ENCODE measurements around the gene NSUN6. TPM values are rescaled to one million over a fixed set of nuclear protein-coding genes. Genes with fewer than 3 reads are reported as not detected.

Gene NSUN6, protein sequence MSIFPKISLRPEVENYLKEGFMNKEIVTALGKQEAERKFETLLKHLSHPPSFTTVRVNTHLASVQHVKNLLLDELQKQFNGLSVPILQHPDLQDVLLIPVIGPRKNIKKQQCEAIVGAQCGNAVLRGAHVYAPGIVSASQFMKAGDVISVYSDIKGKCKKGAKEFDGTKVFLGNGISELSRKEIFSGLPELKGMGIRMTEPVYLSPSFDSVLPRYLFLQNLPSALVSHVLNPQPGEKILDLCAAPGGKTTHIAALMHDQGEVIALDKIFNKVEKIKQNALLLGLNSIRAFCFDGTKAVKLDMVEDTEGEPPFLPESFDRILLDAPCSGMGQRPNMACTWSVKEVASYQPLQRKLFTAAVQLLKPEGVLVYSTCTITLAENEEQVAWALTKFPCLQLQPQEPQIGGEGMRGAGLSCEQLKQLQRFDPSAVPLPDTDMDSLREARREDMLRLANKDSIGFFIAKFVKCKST
- polyA plus RNA-seq: 1 to 10 TPM; 3.8 to 5.6 TPM

DNA sequence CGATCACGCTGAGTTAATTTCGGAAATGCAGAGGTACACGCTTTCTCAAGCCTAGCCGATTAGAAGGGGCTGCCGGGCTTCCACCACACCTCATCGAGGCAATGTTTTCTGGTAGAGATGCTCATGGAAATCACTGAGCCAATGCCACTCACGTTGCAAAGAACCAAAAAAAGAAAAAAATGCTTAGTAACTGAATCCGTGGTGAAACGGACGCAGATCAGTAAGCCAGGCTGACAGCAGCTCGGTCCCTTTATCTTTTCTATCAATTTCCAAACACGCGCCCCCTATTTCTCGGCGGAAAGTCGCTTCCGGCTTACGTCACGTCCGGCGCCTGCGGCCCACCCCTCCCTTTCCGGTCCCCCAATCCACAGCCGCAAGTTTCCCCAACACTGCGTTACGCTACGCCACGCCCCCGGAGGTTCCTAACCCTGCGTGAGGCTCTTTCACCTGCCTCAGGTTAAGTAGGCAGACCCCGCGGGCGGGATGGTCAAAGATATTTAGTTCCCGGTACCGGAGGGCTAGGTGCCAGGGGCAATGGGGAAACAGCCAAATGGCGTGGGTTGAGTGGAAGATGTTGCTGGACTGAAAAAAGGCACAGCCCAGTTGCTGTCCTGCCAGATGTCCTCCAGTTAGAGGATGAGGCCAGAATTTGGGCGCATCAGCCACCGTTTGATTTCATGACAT, at the start of gene NSUN6:
TSS of gene NSUN6 (minus strand) at position 264 of the 684 bp plus-strand sequence. CDS start 384 bp downstream, outside the sequence.
- H3K4me3 ChIP-seq (ENCODE audit: low read depth in 1 of 2, low read length in 2 of 2): peak within 1 kb of the TSS; percentile 73 to 96
- no peaks in the 10 kb centered on the region for H3K9me3 ChIP-seq (ENCODE audit: control insufficient read depth in 2 of 2, insufficient read depth in 1 of 2, low read depth in 1 of 2, low read length in 1 of 2)
- H3K36me3 ChIP-seq (ENCODE audit: control insufficient read depth in 2 of 2, insufficient read depth in 2 of 2, low read length in 1 of 2): no peaks in the 10 kb centered on the region
- H3K4me1 ChIP-seq (ENCODE audit: control insufficient read depth in 2 of 2, insufficient read depth in 2 of 2, low read length in 1 of 2): peaks cover 0 to 2% of the 10 kb centered on the region in 2 donors
- no peaks in the 10 kb centered on the region for H3K27me3 ChIP-seq (ENCODE audit: control insufficient read depth in 1 of 2, insufficient read depth in 2 of 2, low read length in 2 of 2)
- WGBS, 2 donors: 1% methylated on average over 39 of the region's 39 CpGs
- H3K27ac ChIP-seq (ENCODE audit: low read depth in 2 of 2, low read length in 1 of 2): peak within 1 kb of the TSS; percentile 95

DNA sequence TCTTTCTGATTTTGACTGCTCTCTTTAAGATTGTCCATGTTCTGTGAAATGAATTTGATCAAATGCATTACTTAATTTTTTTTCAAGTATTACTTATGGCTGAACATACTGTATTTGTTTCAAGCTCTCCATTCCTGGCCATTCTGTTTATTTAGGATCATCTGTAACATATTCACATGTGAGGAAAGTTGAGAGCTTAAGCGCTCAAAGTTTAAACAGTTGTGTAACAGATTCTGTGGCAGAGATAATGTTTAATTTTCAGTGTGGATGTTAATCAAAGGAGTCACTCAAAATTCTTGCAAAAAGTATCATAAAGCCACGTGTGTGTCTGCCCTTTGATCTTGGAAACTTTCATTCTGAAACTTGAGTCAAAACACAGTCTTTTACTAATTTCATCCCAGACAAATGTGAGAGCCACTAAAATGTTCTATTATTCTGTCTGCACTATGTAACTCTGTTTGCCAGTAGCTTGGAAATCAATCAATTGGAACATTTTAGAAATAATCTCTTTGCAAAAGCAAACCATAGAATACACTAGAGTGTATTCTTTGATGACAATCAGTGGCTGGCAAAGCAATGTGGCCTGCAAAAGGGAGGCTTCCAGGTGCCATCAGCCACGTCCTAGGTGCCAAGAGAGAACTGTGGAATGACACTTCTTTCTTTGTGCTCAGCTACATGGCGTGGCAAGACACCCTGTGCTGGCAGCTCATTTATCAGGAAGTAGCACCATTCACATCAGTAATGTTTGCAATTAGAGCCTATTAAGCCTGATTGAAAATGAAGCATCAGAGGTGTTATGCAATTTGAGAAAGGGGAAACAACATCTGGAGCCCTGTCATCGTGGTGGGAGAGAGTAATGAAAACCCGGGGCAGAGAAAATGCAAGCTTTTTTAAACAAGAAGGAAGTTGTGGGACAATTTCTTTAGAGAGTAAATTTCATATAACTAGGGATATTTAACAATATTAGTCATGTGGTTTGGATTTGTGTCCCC, 48.8 kb upstream of the NSUN6 start:
- Histone ChIP-seq H3K27ac (ENCODE audit: low read depth in 2 of 2, low read length in 1 of 2) (no peak overlapping the region), H3K36me3 (ENCODE audit: control insufficient read depth in 2 of 2, insufficient read depth in 2 of 2, low read length in 1 of 2) (no peaks in the 10 kb centered on the region), H3K4me3 (ENCODE audit: low read depth in 1 of 2, low read length in 2 of 2) (no peak overlapping the region), H3K4me1 (ENCODE audit: control insufficient read depth in 2 of 2, insufficient read depth in 2 of 2, low read length in 1 of 2) (no peaks in the 10 kb centered on the region), H3K9me3 (ENCODE audit: control insufficient read depth in 2 of 2, insufficient read depth in 1 of 2, low read depth in 1 of 2, low read length in 1 of 2) (no peaks in the 10 kb centered on the region), H3K27me3 (ENCODE audit: control insufficient read depth in 1 of 2, insufficient read depth in 2 of 2, low read length in 2 of 2) (no peaks in the 10 kb centered on the region)
- 32 to 37% methylated on average over 6 of the region's 6 CpGs for WGBS, 2 donors

DNA sequence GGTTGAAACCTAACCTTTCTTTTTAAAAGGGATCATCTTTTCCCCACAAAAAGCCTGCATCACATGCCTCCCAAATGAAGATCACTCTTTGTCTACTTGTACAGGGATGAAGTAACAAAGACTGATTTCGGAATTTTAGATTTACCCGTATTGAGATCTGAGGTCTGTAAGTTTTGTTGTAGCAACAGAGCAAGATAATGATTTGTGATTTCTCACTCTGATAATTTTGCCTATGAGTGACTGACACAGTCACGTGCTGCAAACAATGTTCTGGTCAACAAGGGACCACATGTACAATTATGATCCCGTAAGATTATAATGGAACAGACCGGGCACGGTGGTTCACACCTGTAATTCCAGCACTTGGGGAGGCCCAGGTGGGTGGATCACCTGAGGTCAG, 39.2 kb upstream of the NSUN6 start:
- WGBS, 2 donors: 87 to 88% methylated on average over 6 of the region's 6 CpGs
- no peaks in the 10 kb centered on the region for H3K9me3 ChIP-seq (ENCODE audit: control insufficient read depth in 2 of 2, insufficient read depth in 1 of 2, low read depth in 1 of 2, low read length in 1 of 2)
- H3K4me1 ChIP-seq (ENCODE audit: control insufficient read depth in 2 of 2, insufficient read depth in 2 of 2, low read length in 1 of 2): no peaks in the 10 kb centered on the region
- H3K4me3 ChIP-seq (ENCODE audit: low read depth in 1 of 2, low read length in 2 of 2): no peak overlapping the region
- H3K27me3 ChIP-seq (ENCODE audit: control insufficient read depth in 1 of 2, insufficient read depth in 2 of 2, low read length in 2 of 2): no peaks in the 10 kb centered on the region
- no peaks in the 10 kb centered on the region for H3K36me3 ChIP-seq (ENCODE audit: control insufficient read depth in 2 of 2, insufficient read depth in 2 of 2, low read length in 1 of 2)
- no peak overlapping the region for H3K27ac ChIP-seq (ENCODE audit: low read depth in 2 of 2, low read length in 1 of 2)

DNA sequence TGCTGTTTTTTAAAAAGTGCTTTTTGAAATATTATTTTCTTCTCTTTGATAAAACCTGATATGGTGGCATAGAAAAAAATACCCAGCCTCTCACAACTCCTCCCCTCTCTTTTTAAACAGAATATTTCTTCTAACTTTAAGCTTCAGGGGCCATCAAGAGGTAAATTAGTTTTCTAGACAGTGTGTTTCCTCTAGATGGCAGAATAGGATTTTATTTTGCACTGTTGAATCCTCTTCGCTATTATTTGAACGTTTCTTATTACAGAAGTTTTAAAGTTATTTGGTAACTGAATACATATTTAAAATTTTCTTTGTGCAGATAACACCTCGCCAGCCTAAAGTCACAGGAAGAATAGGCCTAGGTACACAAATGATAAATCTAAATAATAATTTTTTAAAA, 38.1 kb upstream of the NSUN6 start:
- no peak overlapping the region for H3K27ac ChIP-seq (ENCODE audit: low read depth in 2 of 2, low read length in 1 of 2)
- WGBS, 2 donors: 14% methylated on average over 3 of the region's 3 CpGs
- H3K36me3 ChIP-seq (ENCODE audit: control insufficient read depth in 2 of 2, insufficient read depth in 2 of 2, low read length in 1 of 2): no peaks in the 10 kb centered on the region

DNA sequence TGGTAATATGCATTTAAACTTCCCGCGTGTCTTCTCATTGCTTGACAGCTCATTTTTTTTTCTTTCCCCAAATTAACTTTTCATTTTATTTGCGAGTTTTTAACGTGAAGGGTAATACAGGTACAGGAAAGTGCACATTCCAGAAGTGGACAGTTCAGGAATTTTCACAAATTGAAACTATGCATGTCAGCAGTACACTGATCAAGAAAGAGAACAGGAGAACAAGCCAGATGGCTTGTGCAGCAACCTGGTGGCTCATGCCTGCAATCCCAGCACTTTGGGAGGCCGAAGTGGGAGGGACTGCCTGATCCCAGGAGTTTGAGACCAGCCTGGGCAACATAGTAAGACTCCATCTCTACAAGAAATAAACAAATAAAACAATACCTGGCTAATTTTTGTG, 36.3 kb upstream of the NSUN6 start:
- no peak overlapping the region for H3K4me3 ChIP-seq (ENCODE audit: low read depth in 1 of 2, low read length in 2 of 2)
- WGBS, 2 donors: 52 to 72% methylated on average over 5 of the region's 5 CpGs
- H3K27me3 ChIP-seq (ENCODE audit: control insufficient read depth in 1 of 2, insufficient read depth in 2 of 2, low read length in 2 of 2): no peaks in the 10 kb centered on the region
- no peaks in the 10 kb centered on the region for H3K9me3 ChIP-seq (ENCODE audit: control insufficient read depth in 2 of 2, insufficient read depth in 1 of 2, low read depth in 1 of 2, low read length in 1 of 2)
- no peak overlapping the region for H3K27ac ChIP-seq (ENCODE audit: low read depth in 2 of 2, low read length in 1 of 2)
- H3K36me3 ChIP-seq (ENCODE audit: control insufficient read depth in 2 of 2, insufficient read depth in 2 of 2, low read length in 1 of 2): no peaks in the 10 kb centered on the region
- no peaks in the 10 kb centered on the region for H3K4me1 ChIP-seq (ENCODE audit: control insufficient read depth in 2 of 2, insufficient read depth in 2 of 2, low read length in 1 of 2)

More for the DNA sequence above, 38.1 kb upstream of the NSUN6 start:
- Histone ChIP-seq H3K27me3 (ENCODE audit: control insufficient read depth in 1 of 2, insufficient read depth in 2 of 2, low read length in 2 of 2) (no peaks in the 10 kb centered on the region), H3K9me3 (ENCODE audit: control insufficient read depth in 2 of 2, insufficient read depth in 1 of 2, low read depth in 1 of 2, low read length in 1 of 2) (no peaks in the 10 kb centered on the region), H3K4me1 (ENCODE audit: control insufficient read depth in 2 of 2, insufficient read depth in 2 of 2, low read length in 1 of 2) (no peaks in the 10 kb centered on the region), H3K4me3 (ENCODE audit: low read depth in 1 of 2, low read length in 2 of 2) (no peak overlapping the region)

DNA sequence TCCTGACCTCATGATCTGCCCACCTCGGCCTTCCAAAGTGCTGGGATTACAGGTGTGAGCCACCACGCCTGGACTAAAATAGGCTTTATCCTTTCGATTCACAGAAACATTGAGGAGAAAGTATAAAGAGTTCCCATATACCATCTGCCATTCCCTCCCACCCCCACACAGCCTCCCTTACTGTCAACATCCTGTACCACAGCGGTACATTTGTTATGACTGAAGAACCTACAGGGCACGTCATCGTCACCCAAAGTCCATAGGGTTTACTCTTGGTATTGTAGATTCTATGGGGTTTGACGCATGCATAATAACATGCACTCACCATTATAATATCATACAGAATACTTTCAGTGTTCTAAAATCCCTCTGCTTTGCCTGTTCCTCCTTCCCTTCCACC, 35.8 kb upstream of the NSUN6 start:
- H3K36me3 ChIP-seq (ENCODE audit: control insufficient read depth in 2 of 2, insufficient read depth in 2 of 2, low read length in 1 of 2): no peaks in the 10 kb centered on the region
- no peak overlapping the region for H3K27ac ChIP-seq (ENCODE audit: low read depth in 2 of 2, low read length in 1 of 2)
- no peaks in the 10 kb centered on the region for H3K27me3 ChIP-seq (ENCODE audit: control insufficient read depth in 1 of 2, insufficient read depth in 2 of 2, low read length in 2 of 2)
- H3K4me3 ChIP-seq (ENCODE audit: low read depth in 1 of 2, low read length in 2 of 2): no peak overlapping the region
- no peaks in the 10 kb centered on the region for H3K9me3 ChIP-seq (ENCODE audit: control insufficient read depth in 2 of 2, insufficient read depth in 1 of 2, low read depth in 1 of 2, low read length in 1 of 2)
- 84 to 91% methylated on average over 7 of the region's 7 CpGs for WGBS, 2 donors
- no peaks in the 10 kb centered on the region for H3K4me1 ChIP-seq (ENCODE audit: control insufficient read depth in 2 of 2, insufficient read depth in 2 of 2, low read length in 1 of 2)

DNA sequence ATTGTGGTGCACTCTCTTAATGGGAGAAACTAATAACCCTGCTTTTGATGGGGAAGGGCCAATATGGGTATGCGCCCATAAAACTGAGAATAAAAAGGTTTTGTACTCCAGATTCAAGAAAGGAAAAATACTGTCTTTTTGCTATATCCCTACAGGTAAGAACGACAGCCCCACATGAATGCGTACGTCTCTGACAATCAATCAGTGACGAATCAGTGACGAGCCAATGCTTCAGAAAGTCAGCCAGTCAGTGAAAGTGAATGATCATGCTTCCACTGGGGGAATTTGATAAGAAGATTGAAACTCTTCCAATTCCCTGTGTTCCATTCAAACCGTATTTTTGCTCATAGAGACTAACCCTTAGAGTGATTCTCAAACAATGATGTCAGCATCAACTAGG, 34.2 kb upstream of the NSUN6 start:
- H3K4me1 ChIP-seq (ENCODE audit: control insufficient read depth in 2 of 2, insufficient read depth in 2 of 2, low read length in 1 of 2): no peaks in the 10 kb centered on the region
- H3K9me3 ChIP-seq (ENCODE audit: control insufficient read depth in 2 of 2, insufficient read depth in 1 of 2, low read depth in 1 of 2, low read length in 1 of 2): no peaks in the 10 kb centered on the region
- 71 to 82% methylated on average over 7 of the region's 7 CpGs for WGBS, 2 donors
- no peak overlapping the region for H3K4me3 ChIP-seq (ENCODE audit: low read depth in 1 of 2, low read length in 2 of 2)
- H3K36me3 ChIP-seq (ENCODE audit: control insufficient read depth in 2 of 2, insufficient read depth in 2 of 2, low read length in 1 of 2): no peaks in the 10 kb centered on the region
- H3K27ac ChIP-seq (ENCODE audit: low read depth in 2 of 2, low read length in 1 of 2): no peak overlapping the region
- H3K27me3 ChIP-seq (ENCODE audit: control insufficient read depth in 1 of 2, insufficient read depth in 2 of 2, low read length in 2 of 2): no peaks in the 10 kb centered on the region

DNA sequence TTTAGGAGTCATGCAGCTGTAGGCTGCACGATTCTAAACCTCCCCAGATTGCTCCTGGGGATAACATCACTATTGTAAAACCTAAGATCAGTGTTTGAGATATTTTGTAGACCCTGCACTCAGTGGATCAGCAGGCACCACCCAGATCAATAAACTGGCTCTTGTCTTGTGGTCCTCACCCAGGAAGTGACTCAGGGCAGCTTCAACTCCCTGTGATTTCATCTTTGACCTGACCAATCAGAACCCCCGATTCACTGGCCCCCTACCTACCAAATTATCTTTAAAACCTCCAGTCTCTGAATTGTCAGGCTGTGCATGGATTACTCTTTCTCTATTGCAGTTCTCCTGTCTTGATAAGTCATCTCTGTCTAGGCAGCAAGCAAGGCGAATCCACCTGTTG, 33.6 kb upstream of the NSUN6 start:
- no peak overlapping the region for H3K4me3 ChIP-seq (ENCODE audit: low read depth in 1 of 2, low read length in 2 of 2)
- no peaks in the 10 kb centered on the region for H3K4me1 ChIP-seq (ENCODE audit: control insufficient read depth in 2 of 2, insufficient read depth in 2 of 2, low read length in 1 of 2)
- 69 to 73% methylated on average over 3 of the region's 3 CpGs for WGBS, 2 donors
- H3K36me3 ChIP-seq (ENCODE audit: control insufficient read depth in 2 of 2, insufficient read depth in 2 of 2, low read length in 1 of 2): no peaks in the 10 kb centered on the region
- H3K27ac ChIP-seq (ENCODE audit: low read depth in 2 of 2, low read length in 1 of 2): no peak overlapping the region
- H3K9me3 ChIP-seq (ENCODE audit: control insufficient read depth in 2 of 2, insufficient read depth in 1 of 2, low read depth in 1 of 2, low read length in 1 of 2): no peaks in the 10 kb centered on the region
- no peaks in the 10 kb centered on the region for H3K27me3 ChIP-seq (ENCODE audit: control insufficient read depth in 1 of 2, insufficient read depth in 2 of 2, low read length in 2 of 2)

DNA sequence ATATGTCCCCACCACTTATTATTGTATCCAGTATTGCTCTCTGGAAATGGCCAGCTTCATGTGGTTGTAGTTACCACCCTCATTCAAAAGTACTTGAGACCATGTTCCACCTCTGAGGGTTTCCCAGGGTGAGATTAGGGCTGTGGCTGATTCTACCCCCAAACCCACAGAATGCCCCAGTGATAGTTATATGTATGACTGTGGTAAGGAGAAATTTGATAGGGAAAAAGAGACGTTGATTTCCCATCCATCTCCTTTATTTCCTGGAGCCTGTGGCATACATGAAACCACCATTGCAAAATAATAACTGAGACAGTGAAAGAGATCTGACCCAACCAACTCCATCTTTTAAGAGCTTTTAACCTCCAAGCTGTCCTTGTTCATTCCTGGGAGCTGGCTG, 33.0 kb upstream of the NSUN6 start:
- Histone ChIP-seq H3K4me1 (ENCODE audit: control insufficient read depth in 2 of 2, insufficient read depth in 2 of 2, low read length in 1 of 2) (no peaks in the 10 kb centered on the region), H3K9me3 (ENCODE audit: control insufficient read depth in 2 of 2, insufficient read depth in 1 of 2, low read depth in 1 of 2, low read length in 1 of 2) (no peaks in the 10 kb centered on the region), H3K36me3 (ENCODE audit: control insufficient read depth in 2 of 2, insufficient read depth in 2 of 2, low read length in 1 of 2) (no peaks in the 10 kb centered on the region), H3K27me3 (ENCODE audit: control insufficient read depth in 1 of 2, insufficient read depth in 2 of 2, low read length in 2 of 2) (no peaks in the 10 kb centered on the region), H3K27ac (ENCODE audit: low read depth in 2 of 2, low read length in 1 of 2) (no peak overlapping the region), H3K4me3 (ENCODE audit: low read depth in 1 of 2, low read length in 2 of 2) (no peak overlapping the region)
- 47 to 57% methylated on average over 1 of the region's 1 CpG for WGBS, 2 donors

All from esophagus (tissue), 2 donors.